HG02642 (cell line): Measurements from ENCODE around the gene DAGLB.
A peak's percentile ranks its signal among the peaks of the same experiment; 100 is the strongest.
"Not testable (repeated sequence)": the region's sequence is repeated elsewhere in the genome, so short reads cannot be mapped to it uniquely, and the experiment has no call there.

Source experiments
- ATAC-seq: cut with Tn5 transposase; IDR thresholded peaks from one replicate; pipeline ENCODE4 v1.9.1; 2021; ENCODE audit warnings: mild to moderate bottlenecking; ENCODE audit not compliant: unreplicated experiment, poor library complexity

Gene DAGLB

GRCh38 chr7:6402041-6402440 is 45.7 kb downstream of the DAGLB start:
- no peak for ATAC-seq

- no peak for ATAC-seq
Observed at GRCh38 chr7:6401536-6401935, 46.2 kb downstream of the DAGLB start.

GRCh38 chr7:6400243-6401105 is 47.3 kb downstream of the DAGLB start:
- not testable (repeated sequence) for ATAC-seq

- ATAC-seq = no peak
Observed at GRCh38 chr7:6399351-6399750, 48.4 kb downstream of the DAGLB start.

- ATAC-seq = no peak
Observed at GRCh38 chr7:6398943-6399342, 48.8 kb downstream of the DAGLB start.

GRCh38 chr7:6397759-6398495 is 49.8 kb downstream of the DAGLB start:
- not testable (repeated sequence) for ATAC-seq

GRCh38 chr7:6395898-6396595 is 51.7 kb downstream of the DAGLB start:
- ATAC-seq = no peak

GRCh38 chr7:6394114-6394513 is 53.6 kb downstream of the DAGLB start:
- no peak for ATAC-seq

GRCh38 chr7:6393667-6394056 is 54.1 kb downstream of the DAGLB start:
- ATAC-seq = peak; percentile 11

- ATAC-seq = peak; percentile 63
Observed at GRCh38 chr7:6392712-6393666, 54.8 kb downstream of the DAGLB start.

GRCh38 chr7:6389728-6390127 is 58.0 kb downstream of the DAGLB start:
- no peak for ATAC-seq

- no peak for ATAC-seq
Observed at GRCh38 chr7:6387734-6388294, 59.9 kb downstream of the DAGLB start.

GRCh38 chr7:6386779-6387178 is 61.0 kb downstream of the DAGLB start:
- ATAC-seq = no peak

GRCh38 chr7:6385909-6386560 is 61.7 kb downstream of the DAGLB start:
- ATAC-seq = no peak

GRCh38 chr7:6385110-6385781 is 62.5 kb downstream of the DAGLB start:
- ATAC-seq = no peak

GRCh38 chr7:6384327-6384726 is 63.4 kb downstream of the DAGLB start:
- no peak for ATAC-seq

- no peak for ATAC-seq
Observed at GRCh38 chr7:6382817-6383216, 64.9 kb downstream of the DAGLB start.

GRCh38 chr7:6381846-6382245 is 65.9 kb downstream of the DAGLB start:
- ATAC-seq = not testable (repeated sequence)
